ENCODE measurements around the gene SLC16A3. TPM values are rescaled to one million over a fixed set of nuclear protein-coding genes. Genes with fewer than 3 reads are reported as not detected.
A peak's percentile ranks its signal among the peaks of the same experiment; 100 is the strongest.
"Not testable (repeated sequence)": the region's sequence is repeated elsewhere in the genome, so short reads cannot be mapped to it uniquely, and the experiment has no call there.

The SLC16A3 gene
- total RNA-seq, 2 experiments from 2014 or later: 183 to 193 TPM

- ChIA-PET POLR2A (interaction anchor here (1.3 to 1.5 kb wide), 3 partner anchors 9 to 41 kb away, joined by 4 to 6 read pairs (median 4); no protein-coding TSS in a partner anchor), CTCF (interaction anchor here (0.9 kb wide), 1 partner anchor 9 kb away, joined by 3 read pairs; no protein-coding TSS in a partner anchor)
- Mint-ChIP-seq H3K27me3 (no peaks in the 10 kb centered on the region), H3K9me3 (no peaks in the 10 kb centered on the region), H3K36me3 (ENCODE audit: low read depth) (peaks cover 64% of the 10 kb centered on the region), H3K4me3 (no peak overlapping the region), H3K27ac (no peak overlapping the region), H3K4me1 (ENCODE audit: low read depth) (peaks cover 13% of the 10 kb centered on the region)
- ATAC-seq (no peak), DNase-seq (no peak)
- intact Hi-C loops (cut with micrococcal nuclease): no loop called here
- no peak for TF ChIP-seq CTCF (IDR thresholded peaks at IDR 0.05)
These were observed 22.1 kb downstream of the SLC16A3 start for GRCh38 chr17:82250868-82251500.

GRCh38 chr17:82252511-82253178 is 23.8 kb downstream of the SLC16A3 start:
- Mint-ChIP-seq H3K36me3 (ENCODE audit: low read depth) (peaks cover 67% of the 10 kb centered on the region), H3K4me1 (ENCODE audit: low read depth) (peaks cover 19% of the 10 kb centered on the region), H3K9me3 (no peaks in the 10 kb centered on the region), H3K27me3 (no peaks in the 10 kb centered on the region), H3K4me3 (no peak overlapping the region), H3K27ac (peak overlapping the region; percentile 38)
- CTCF ChIA-PET: no interaction called here
- POLR2A ChIA-PET: interaction anchor here (0.6 to 1.5 kb wide), 2 partner anchors 10 to 39 kb away, joined by 3 to 4 read pairs; no protein-coding TSS in a partner anchor
- TF ChIP-seq CTCF (IDR thresholded peaks at IDR 0.05): no peak
- intact Hi-C loops (cut with micrococcal nuclease): no loop called here
- ATAC-seq: no peak
- DNase-seq: no peak

GRCh38 chr17:82253179-82253544 is 24.3 kb downstream of the SLC16A3 start:
- H3K4me3 Mint-ChIP-seq: no peak overlapping the region
- POLR2A ChIA-PET: interaction anchor here (0.6 kb wide), 1 partner anchor 11 kb away, joined by 3 read pairs; no protein-coding TSS in a partner anchor
- DNase-seq (no peak), ATAC-seq (no peak)
- H3K27ac Mint-ChIP-seq: no peak overlapping the region
- H3K27me3 Mint-ChIP-seq: no peaks in the 10 kb centered on the region
- CTCF ChIA-PET: no interaction called here
- TF ChIP-seq CTCF (IDR thresholded peaks at IDR 0.05): no peak
- no peaks in the 10 kb centered on the region for H3K9me3 Mint-ChIP-seq
- H3K36me3 Mint-ChIP-seq (ENCODE audit: low read depth): peaks cover 65% of the 10 kb centered on the region
- H3K4me1 Mint-ChIP-seq (ENCODE audit: low read depth): peaks cover 17% of the 10 kb centered on the region
- intact Hi-C loops (cut with micrococcal nuclease): no loop called here

GRCh38 chr17:82254096-82254495 is 25.3 kb downstream of the SLC16A3 start:
- H3K4me3 Mint-ChIP-seq; POLR2A ChIA-PET; intact Hi-C loops (cut with micrococcal nuclease); H3K27ac Mint-ChIP-seq; CTCF ChIA-PET; H3K9me3 Mint-ChIP-seq; DNase-seq; ATAC-seq; H3K27me3 Mint-ChIP-seq: not testable (repeated sequence)
- Mint-ChIP-seq H3K36me3 (ENCODE audit: low read depth) (peaks cover 64% of the 10 kb centered on the region), H3K4me1 (ENCODE audit: low read depth) (peaks cover 25% of the 10 kb centered on the region)

- POLR2A ChIA-PET: not testable (repeated sequence)
These were observed 25.9 kb downstream of the SLC16A3 start for GRCh38 chr17:82254746-82255145.

More at GRCh38 chr17:82254746-82255145, 25.9 kb downstream of the SLC16A3 start:
- H3K36me3 Mint-ChIP-seq (ENCODE audit: low read depth): peaks cover 67% of the 10 kb centered on the region
- ATAC-seq; H3K27ac Mint-ChIP-seq; intact Hi-C loops (cut with micrococcal nuclease); H3K27me3 Mint-ChIP-seq; H3K4me3 Mint-ChIP-seq; H3K9me3 Mint-ChIP-seq; DNase-seq: not testable (repeated sequence)
- CTCF ChIA-PET: interaction anchor here (1.1 kb wide), 1 partner anchor 96 kb away, joined by 3 read pairs; no protein-coding TSS in a partner anchor
- H3K4me1 Mint-ChIP-seq (ENCODE audit: low read depth): peaks cover 25% of the 10 kb centered on the region
